ENCODE measurements around the gene ABCG8.
A peak's percentile ranks its signal among the peaks of the same experiment; 100 is the strongest.

Gene ABCG8

GRCh38 chr2:43826305-43827250, 12.2 kb upstream of the ABCG8 start:
- DNase-seq: no peak

GRCh38 chr2:43831543-43832294, 7.1 kb upstream of the ABCG8 start:
- peak; percentile 10 for DNase-seq

- peak; percentile 50 for DNase-seq
These were observed 6.3 kb upstream of the ABCG8 start for GRCh38 chr2:43832457-43832856.

- DNase-seq: no peak
These were observed 1.7 kb upstream of the ABCG8 start for GRCh38 chr2:43837033-43837432.

- DNase-seq: no peak
These were observed 776 bp upstream of the ABCG8 start for GRCh38 chr2:43837831-43838559.

GRCh38 chr2:43839776-43840564, 1.2 kb downstream of the ABCG8 start:
- no peak for DNase-seq

GRCh38 chr2:43840965-43841364, 2.2 kb downstream of the ABCG8 start:
- DNase-seq: no peak

- DNase-seq: no peak
These were observed 3.4 kb downstream of the ABCG8 start for GRCh38 chr2:43841949-43842865.

- no peak for DNase-seq
These were observed 4.1 kb downstream of the ABCG8 start for GRCh38 chr2:43842866-43843226.

- no peak for DNase-seq
These were observed 6.4 kb downstream of the ABCG8 start for GRCh38 chr2:43845181-43845580.

GRCh38 chr2:43846140-43846793, 7.5 kb downstream of the ABCG8 start:
- no peak for DNase-seq

- DNase-seq: no peak
These were observed 9.4 kb downstream of the ABCG8 start for GRCh38 chr2:43848214-43848613.

GRCh38 chr2:43851011-43851980, 12.5 kb downstream of the ABCG8 start:
- DNase-seq: no peak

GRCh38 chr2:43852196-43852730, 13.5 kb downstream of the ABCG8 start:
- no peak for DNase-seq

- DNase-seq: no peak
These were observed 14.6 kb downstream of the ABCG8 start for GRCh38 chr2:43853141-43854081.

- no peak for DNase-seq
These were observed 15.9 kb downstream of the ABCG8 start for GRCh38 chr2:43854671-43855070.

GRCh38 chr2:43855292-43855691, 16.5 kb downstream of the ABCG8 start:
- no peak for DNase-seq

GRCh38 chr2:43872151-43872550, 33.4 kb downstream of the ABCG8 start:
- no peak for DNase-seq
